Measurements from ENCODE around the gene CARM1.

- TF ChIP-seq, protein P1, sequence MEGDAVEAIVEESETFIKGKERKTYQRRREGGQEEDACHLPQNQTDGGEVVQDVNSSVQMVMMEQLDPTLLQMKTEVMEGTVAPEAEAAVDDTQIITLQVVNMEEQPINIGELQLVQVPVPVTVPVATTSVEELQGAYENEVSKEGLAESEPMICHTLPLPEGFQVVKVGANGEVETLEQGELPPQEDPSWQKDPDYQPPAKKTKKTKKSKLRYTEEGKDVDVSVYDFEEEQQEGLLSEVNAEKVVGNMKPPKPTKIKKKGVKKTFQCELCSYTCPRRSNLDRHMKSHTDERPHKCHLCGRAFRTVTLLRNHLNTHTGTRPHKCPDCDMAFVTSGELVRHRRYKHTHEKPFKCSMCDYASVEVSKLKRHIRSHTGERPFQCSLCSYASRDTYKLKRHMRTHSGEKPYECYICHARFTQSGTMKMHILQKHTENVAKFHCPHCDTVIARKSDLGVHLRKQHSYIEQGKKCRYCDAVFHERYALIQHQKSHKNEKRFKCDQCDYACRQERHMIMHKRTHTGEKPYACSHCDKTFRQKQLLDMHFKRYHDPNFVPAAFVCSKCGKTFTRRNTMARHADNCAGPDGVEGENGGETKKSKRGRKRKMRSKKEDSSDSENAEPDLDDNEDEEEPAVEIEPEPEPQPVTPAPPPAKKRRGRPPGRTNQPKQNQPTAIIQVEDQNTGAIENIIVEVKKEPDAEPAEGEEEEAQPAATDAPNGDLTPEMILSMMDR (IDR thresholded peaks at IDR 0.05), result no peak
- TF ChIP-seq POLR2A (IDR thresholded peaks at IDR 0.05) (no peak), POLR2AphosphoS5 (IDR thresholded peaks at IDR 0.05) (no peak)
Measured at GRCh38 chr19:10829967-10830366, 41.4 kb upstream of the CARM1 start.

Data from prostate gland (tissue), 2 donors.